GM19467 (cell line): Measurements from ENCODE around the gene PCDH9.
A peak's percentile ranks its signal among the peaks of the same experiment; 100 is the strongest.

Experiments used
- ATAC-seq: cut with Tn5 transposase; IDR thresholded peaks from one replicate; pipeline ENCODE4 v1.9.1; 2021; ENCODE audit warnings: mild to moderate bottlenecking, moderate library complexity; ENCODE audit not compliant: unreplicated experiment

The PCDH9 gene

DNA sequence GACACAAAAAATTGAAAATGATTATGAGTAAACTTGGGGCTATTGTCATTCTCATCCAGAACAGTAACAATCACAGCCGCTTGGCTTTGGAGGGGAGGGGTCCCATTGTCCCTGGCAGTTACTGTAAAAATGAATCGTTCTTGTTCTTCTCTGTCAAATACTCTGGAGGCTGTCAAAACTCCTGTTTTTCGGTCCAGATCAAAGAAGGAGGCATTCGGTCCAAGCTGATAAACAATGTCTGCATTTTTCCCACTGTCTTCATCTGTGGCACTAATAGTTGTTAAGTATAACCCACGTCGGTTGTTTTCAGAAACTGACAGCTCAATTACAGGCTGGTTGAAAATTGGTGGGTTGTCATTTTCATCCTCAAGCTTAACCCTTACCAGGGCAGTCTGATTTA, 3.4 kb downstream of the PCDH9 start:
- no peak for ATAC-seq

- no peak for ATAC-seq
These were observed 4.6 kb downstream of the PCDH9 start for GRCh38 chr13:67225252-67226159.

GRCh38 chr13:67224148-67224846, 5.8 kb downstream of the PCDH9 start:
- ATAC-seq = peak; percentile 76

DNA sequence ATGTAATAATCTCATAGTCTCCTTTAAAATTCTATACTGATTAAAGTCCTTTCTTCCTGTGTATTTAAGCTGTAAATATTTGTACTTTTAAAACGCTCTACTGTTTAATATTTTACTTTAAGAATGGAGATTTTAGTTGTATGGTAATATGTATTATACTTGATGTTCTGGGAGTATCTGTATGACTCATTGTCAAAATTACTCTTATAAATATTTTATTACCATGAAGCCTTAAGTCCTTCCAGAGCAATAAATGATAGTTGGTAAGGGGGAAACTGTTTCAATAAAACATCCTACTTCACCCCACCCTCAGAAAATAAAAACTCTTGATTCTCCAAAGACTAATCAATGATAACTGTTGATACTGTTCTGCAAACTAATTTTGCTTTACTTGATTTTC, 6.4 kb downstream of the PCDH9 start:
- ATAC-seq = no peak

GRCh38 chr13:67223024-67223423, 7.1 kb downstream of the PCDH9 start:
- no peak for ATAC-seq

- peak; percentile 67 for ATAC-seq
These were observed 8.4 kb downstream of the PCDH9 start for GRCh38 chr13:67221630-67222226.

DNA sequence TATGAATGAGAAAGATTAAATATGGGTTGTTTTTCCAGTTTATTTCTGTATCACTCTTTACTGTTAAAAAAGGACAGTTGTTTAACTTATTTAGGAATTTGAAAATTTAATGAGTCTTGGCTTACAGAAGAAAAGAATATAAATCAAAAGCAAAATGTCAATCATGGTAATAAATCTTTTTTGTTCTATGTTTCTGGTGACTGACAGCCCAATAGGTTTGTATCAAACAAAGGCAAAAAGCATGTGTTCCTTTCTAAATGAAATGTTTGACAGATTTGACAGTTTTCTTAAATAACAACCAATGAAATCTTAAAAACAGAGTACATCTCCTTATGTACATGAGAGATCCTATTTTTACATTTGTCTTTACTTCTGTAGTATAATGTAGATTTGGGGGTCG, 11.0 kb downstream of the PCDH9 start:
- no peak for ATAC-seq

DNA sequence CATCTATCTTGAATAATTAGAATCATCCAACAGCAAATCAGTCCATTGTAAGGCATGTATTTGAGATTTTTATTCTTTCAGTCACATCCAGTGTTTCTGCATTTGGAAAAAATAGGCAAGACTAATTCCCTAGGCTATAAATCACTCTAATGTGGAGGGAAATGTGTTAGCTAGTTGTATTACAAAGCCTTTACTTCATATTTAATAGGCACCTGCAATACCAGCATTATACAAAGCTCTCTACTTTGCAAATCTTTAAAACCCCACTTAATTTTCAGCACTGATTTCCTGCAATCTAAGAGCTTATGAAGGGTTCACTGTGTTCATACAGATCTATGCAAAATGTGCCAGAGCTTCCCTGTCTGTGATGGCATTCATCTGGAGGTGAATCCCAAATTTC, 12.3 kb downstream of the PCDH9 start:
- no peak for ATAC-seq

DNA sequence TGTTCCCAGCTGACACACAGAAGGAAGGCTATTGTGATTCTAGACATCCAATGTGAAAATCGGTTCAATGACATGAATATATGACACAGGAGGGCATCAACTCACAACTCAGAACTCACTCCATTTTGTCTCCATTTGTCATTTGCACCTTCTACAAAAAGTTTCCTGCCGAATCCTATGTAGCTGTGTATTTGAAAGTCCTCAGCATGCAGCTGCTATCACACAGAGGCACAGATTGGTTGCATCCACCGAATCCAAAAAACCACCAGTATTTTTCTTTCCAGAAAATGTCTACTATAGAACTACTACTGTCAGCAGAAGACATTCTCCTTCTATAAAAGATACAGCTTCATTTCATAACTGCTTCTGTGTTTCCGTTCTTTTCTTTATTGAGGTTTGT, 13.3 kb downstream of the PCDH9 start:
- no peak for ATAC-seq

DNA sequence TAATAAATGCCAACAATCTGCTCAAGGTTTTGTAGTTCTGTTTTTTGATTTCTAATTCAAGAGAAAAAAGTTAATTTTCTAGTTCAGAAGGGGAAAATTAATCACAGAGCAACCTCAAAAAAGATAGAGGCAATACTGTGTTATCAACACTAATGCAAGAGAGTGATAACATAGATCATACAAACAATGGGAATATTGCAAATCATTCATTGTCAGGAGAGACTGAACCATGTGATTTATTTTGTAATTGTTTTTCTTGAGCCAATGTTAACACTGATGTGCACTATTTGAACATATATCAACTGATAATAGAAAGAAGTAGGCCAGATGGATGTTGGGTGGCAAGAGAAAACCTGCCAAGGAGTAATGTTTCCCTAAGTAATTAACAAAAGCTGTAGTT, 19.9 kb downstream of the PCDH9 start:
- ATAC-seq = no peak

DNA sequence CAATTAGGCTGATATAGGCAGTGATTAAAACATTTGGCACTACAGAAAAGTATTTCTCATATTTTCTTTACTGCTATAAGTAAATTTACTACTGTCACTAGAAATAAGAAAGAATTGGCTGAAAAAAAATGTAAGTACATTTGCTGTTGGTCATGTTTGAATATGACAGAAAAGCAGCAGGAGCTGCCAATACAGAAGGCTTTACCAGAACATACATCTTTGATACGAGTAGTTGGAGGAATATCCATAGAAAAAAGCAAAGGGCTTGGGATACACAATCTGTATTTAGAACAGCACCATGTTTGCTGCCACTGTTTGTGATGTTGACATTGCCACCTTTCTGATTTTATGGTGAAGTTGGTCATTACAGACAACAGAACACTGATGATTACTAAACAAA, 21.6 kb downstream of the PCDH9 start:
- no peak for ATAC-seq

- no peak for ATAC-seq
These were observed 25.4 kb downstream of the PCDH9 start for GRCh38 chr13:67204764-67205163.

- no peak for ATAC-seq
These were observed 29.5 kb downstream of the PCDH9 start for GRCh38 chr13:67200605-67201004.

DNA sequence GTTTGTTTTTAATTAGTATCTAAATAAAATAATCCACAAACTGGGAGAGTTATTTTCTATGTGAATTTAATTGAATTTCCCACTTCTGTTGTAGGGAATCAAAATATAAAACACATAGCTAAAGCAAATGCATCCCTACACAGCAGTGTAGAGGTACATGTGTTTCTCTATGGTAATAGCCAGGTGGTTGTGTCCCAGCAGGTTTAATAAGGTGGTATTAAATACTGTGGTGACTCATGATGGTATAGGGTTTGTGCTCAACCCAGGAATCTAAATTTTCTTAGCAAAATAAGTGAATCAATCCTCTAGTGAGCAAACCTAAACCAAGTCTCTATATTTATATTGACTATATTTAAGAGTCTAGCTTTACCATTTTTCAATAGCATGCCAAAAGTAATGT, 30.0 kb downstream of the PCDH9 start:
- ATAC-seq = no peak

DNA sequence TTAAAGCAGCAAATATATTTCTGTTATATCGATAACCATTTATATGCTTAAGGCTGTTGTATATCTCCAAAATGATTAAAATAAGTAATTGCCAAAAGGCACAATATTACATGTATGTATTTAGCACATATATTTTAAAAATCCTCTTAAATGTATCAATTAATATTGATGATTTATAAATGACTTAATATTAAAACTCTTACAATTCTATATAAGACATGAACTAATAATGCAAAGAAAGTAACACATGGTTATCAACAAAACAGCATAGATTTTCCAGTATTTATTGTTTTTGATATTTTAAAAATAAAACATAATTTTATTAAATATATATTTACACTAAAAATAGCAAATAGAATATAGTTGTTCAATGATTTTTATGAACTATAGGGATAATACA, 32.4 kb downstream of the PCDH9 start:
- ATAC-seq = no peak

DNA sequence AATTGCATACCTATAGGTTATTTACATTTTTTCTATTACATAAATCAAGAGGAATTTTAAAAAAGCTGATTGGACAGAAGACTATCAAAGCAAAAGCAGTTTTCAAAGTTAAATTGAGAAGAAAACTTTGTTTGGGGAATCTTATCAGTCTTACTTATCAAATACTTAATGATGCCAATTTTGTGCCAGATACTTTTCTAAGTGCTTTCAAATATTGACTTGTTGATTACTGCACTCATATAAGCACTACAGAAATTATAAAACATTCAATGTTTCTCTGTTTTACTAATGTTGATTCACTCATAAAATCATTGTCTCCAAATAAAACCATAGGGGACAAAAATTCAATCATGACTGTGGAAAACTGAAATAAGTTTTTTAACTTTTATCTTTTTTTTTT, 36.2 kb downstream of the PCDH9 start:
- ATAC-seq = no peak

- ATAC-seq = no peak
These were observed 37.4 kb downstream of the PCDH9 start for GRCh38 chr13:67192751-67193150.

DNA sequence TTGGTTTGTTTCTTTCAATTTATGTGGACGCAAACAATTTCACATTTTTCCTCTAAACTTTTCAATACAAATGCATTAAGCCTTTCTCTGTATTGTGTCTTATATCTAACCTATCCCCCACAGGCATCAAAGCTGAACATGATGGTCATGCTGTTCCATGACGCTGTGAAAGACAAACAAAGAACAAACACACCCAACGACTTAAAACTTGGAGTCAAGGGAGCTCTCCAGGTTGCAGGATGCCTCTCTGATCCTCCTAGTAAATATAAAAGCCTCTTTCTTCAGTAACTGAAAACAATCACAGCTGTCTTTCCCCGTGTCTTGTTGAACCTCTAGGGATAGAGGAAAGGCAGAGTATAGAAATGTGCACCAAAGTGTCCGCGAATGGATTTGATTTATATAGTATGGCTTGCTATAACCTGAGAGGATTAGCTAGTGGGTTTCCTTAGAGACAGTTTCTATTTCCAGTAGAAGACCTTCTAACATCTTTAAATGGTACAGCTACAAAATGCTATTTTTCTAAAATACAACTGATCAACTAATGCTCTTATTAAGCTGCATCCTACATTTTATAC, 43.1 kb downstream of the PCDH9 start:
- no peak for ATAC-seq

GRCh38 chr13:67184247-67184646, 45.9 kb downstream of the PCDH9 start:
- no peak for ATAC-seq

DNA sequence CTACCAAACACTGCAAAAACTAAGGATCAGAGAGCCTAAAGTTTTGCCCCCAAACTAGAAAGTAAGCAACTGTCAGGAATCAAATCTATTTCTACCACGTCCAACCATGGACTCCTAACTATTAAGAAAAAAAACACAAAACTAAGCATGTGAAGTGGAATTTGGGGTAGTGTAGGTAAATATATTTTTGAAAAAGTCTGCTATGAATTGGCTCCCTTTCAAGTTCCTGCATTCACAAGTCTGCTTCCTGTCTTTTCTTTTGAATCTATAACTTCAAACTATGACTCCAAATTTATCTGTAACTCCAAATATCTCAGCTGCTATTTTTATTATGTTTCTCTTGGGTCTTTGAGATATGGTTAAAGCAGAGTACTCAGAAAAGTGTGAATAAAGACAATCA, 47.0 kb downstream of the PCDH9 start:
- ATAC-seq = no peak

- ATAC-seq = no peak
These were observed 54.2 kb downstream of the PCDH9 start for GRCh38 chr13:67175836-67176459.
